Activated CD4-positive, alpha-beta T cell treated with anti-CD3 and anti-CD28 coated beads, Interleukin-2, amount 50 U/mL, for 16 hours (primary cell): Measurements from ENCODE around the gene ESR1.
A peak's percentile ranks its signal among the peaks of the same experiment; 100 is the strongest.
"Not testable (repeated sequence)": the region's sequence is repeated elsewhere in the genome, so short reads cannot be mapped to it uniquely, and the experiment has no call there.

Experiments
- DNase-seq: peaks from one replicate; pipeline ENCODE4 v3.0.0-alpha.2; 2020

The ESR1 gene

DNA sequence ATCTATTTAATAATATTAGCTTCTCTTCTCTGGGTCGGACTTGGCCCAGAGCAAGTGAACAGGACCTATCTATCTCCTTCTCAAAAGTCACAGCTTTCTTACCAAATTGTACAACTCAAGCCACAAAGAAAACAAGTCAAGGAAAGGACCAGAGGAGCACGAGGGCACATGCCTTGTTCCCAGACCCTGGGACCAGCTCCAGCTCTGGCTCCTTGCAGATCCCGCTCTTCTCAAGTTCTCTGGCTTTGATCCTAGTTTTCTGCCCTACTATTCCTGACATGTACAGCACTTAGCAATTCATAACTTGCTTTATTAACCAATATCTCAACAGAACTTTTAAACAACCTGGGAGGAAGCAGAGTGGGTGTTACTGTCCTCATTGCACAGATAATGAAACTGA, 185.9 kb downstream of the ESR1 start:
- DNase-seq: no peak

- DNase-seq: no peak
Observed at GRCh38 chr6:151998784-151999183, 191.3 kb downstream of the ESR1 start.

DNA sequence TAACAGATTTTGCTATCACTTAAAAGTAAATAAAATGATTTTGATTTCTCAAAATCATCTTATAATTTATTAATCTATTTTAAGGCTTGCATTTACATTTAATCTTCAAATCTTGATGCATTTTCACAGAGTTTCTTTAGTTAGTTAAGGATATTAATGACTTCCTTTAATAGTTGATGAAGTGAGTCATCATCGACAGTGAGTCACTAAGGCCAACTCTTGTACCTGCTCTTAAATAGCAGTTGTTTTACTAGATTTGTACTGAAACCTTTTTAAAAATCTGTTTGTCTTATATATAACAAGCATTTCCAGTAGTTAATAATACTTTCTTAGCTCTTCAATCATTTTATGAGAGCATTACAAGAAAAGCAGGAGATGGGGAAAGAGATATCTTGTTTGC, 191.7 kb downstream of the ESR1 start:
- DNase-seq: no peak

- DNase-seq: no peak
Observed at GRCh38 chr6:152001408-152001807, 193.9 kb downstream of the ESR1 start.

DNA sequence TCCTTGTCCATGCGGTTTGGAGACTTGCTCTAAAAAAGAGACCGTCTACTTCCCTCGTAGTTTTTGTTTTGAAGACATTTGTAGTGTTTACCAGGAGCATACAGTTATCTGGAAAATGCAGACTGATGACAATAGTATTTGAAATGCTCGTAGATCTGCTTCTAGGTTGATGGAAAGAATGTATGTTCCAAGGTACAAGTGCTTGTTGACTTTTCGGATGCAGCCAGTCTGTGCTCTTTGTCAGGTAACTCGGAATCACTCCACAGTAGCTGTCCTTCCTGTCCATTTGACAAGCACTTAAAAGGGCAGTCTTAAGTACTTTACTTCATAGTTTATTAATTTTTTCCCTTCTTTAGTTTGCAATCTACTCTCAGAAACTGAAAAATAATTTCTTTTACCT, 194.8 kb downstream of the ESR1 start:
- DNase-seq: no peak

DNA sequence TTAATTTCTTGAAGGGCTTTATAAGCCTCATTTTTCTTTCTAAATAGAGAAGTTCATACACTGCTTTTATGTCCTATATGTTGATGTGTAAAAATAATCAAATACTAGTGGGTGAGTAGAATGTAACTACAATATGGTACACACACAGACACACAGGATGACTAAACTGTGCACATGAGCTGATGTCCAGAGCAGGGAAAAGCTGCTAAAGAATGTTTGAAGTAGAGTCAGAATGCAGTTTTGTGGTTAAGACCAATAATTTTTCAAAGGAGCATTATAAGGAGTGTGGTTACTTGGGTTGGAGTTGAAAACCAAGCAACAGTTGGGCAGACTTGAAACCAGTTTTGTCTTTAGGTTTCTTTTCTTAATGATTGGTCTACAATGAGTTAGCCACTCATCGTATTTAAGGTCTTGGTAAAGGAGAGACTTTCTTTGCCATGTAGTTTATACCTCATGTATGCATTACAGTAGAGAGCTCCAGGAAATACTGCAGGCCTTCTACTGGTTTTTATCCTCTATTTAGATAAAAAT, 196.6 kb downstream of the ESR1 start:
- DNase-seq: no peak

- no peak for DNase-seq
Observed at GRCh38 chr6:152004896-152005295, 197.4 kb downstream of the ESR1 start.

DNA sequence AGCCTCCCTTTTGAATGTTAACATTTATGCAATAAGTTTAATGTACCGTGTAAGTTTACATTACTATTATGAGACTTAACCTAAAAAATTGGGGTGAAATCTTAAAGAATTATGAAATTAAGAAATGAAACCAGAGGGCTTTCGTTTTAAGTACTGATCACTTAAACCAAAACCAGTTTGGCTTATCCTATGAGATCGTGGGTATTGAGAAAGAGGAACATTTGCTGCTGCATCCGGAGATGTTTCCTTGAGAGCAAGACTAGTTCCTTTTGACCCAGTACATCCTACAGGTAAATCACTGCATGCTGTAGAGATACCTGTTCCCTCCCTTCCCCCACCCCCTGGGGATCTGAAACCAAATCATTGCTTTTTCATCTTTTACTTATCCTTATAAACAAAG, 201.3 kb downstream of the ESR1 start:
- DNase-seq: peak; percentile 2

DNA sequence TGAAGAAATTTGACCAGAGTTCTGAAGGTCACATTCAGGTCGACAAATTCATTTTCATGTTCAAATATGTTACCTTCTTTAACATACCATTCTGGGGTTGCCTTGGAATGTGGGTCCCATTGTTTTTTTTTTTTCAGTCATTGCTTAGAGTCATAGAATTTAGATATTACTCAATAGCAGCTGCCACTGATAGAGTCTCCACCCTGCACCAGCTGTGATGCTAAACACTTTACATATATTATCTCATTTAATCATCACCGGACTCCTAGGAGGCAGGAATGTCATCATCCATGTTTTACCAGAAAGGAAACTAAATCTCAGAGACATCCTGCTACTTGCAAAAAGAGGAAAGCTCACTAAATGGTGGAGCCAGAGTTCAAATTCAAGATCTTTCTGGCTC, 204.7 kb downstream of the ESR1 start:
- no peak for DNase-seq

DNA sequence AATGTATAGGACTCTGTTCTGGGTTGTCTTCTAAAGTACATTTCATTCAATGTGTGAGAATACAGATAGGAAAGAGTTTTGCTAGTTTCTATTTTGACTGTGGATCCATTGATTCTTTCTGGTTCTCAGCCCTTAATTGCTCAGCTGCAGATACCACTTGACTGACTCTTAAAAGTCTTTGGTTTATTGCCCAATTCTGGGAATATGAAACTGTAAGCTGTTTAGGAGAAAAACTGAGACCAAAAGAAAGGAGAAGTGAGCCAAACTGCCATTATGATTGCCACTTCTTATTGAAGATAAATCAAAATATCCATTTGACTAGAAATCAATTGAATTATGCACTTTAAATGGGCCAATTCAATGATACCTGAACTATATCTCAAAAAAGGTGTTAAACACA, 211.4 kb downstream of the ESR1 start:
- DNase-seq: no peak

GRCh38 chr6:152022303-152022702, 214.8 kb downstream of the ESR1 start:
- no peak for DNase-seq

DNA sequence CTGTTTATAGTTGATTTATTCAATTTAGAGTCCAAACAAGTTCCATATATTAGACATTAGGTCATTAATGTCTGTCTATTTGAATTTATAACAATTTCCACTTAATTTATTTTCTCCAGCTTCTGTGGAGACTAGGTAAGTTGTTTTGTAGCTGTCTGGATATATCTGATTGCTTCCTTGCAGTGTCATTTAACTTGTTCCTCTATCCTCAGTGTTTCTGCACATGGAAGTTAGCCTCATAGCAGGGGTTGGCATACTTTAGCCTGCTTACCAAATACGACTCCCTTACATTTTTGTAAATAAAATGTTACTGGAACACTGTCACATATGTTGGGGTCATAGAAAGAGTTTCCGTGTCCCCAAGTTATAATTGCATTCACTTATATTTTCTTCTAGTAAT, 216.1 kb downstream of the ESR1 start:
- no peak for DNase-seq

DNA sequence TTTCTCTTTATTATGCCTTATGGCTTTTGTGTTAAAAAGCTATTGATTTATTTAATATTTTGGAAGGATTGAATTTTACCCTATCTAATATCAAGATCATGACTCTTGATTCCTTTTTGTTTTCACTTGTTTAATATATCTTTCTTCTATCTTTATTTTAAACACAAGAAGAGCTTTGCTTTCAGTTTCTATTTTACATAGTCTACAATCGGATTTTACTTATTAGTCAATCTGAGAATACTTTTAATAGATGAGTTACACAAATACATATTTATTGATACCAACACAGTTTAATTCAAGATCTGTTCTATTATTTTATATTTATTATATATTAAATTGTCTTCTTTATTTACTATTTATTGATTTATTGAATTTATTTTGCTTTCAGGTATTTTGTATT, 218.8 kb downstream of the ESR1 start:
- DNase-seq: no peak

GRCh38 chr6:152026744-152027143, 219.3 kb downstream of the ESR1 start:
- not testable (repeated sequence) for DNase-seq

DNA sequence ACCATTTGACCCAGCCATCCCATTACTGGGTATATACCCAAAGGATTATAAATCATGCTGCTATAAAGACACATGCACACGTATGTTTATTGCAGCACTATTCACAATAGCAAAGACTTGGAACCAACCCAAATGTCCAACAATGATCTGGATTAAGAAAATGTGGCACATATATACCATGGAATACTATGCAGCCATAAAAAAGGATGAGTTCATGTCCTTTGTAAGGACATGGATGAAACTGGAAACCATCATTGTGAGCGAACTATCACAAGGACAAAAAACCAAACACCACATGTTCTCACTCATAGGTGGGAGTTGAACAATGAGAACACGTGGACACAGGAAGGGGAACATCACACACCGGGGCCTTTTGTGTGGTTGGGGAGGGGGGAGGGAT, 226.3 kb downstream of the ESR1 start:
- not testable (repeated sequence) for DNase-seq

GRCh38 chr6:152034631-152035030, 227.1 kb downstream of the ESR1 start:
- no peak for DNase-seq

GRCh38 chr6:152046118-152046517, 238.6 kb downstream of the ESR1 start:
- DNase-seq: no peak

- DNase-seq: no peak
Observed at GRCh38 chr6:152048921-152049320, 241.4 kb downstream of the ESR1 start.

GRCh38 chr6:152049502-152049901, 242.0 kb downstream of the ESR1 start:
- no peak for DNase-seq

GRCh38 chr6:152050451-152051195, 243.1 kb downstream of the ESR1 start:
- DNase-seq: no peak

DNA sequence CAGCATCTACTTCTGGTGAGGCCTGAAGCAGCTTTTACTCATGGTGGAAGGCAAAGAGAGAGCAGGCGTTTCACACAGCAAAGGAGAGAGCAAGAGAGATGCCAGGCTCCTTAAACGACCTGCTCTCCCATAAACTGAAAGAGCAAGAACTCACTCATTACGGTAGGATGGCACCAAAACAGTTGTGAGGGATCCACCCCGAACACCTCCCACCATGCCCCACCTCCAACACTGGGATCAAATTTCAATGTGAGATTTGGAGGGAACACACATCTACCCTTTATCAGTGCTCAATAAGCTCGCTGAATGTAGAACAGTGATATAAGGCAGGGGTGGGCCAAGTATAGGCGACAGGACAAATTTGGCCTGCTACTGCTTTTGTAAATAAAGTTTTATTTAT, 244.6 kb downstream of the ESR1 start:
- DNase-seq: no peak

DNA sequence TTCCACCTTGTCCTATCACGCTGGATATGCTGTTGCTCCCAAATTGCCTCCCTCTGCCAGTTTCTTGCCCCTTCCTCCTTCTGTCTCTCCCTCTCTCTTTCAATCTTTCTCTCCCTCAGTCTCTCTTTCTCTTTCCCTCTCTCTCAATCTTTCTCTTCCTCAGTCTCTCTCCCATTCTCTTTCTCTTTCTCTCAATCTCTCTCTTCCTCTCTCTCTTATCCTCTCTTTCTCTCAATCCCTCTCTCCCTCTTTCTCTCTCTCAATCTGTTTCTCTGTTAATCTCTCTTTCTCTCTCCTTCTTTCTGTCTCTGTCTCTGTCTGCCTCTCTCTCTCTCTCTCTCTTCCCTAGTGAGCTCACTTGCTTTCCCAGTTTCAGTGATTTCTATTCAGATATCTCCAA, 245.8 kb downstream of the ESR1 start:
- DNase-seq: no peak

DNA sequence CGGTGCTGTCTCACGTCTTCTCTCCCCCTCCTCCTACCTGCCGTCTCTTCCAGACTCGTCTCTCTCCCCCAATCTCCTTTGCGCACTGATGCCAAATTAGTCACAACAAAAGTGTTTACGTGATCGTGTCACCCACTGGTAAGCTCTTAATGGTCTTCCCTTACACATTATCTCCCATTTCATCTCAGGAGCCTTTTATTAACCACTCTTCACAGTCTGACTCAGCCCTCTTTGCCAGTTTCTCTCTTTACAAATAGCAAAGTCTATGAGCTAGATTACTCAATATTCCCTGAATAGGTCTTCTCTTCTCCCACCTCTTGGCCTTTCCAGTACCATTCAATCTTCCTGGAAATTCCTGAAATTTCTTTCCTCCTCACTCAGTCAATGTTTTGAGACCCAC, 247.0 kb downstream of the ESR1 start:
- peak; percentile 45 for DNase-seq

- no peak for DNase-seq
Observed at GRCh38 chr6:152055517-152055916, 248.0 kb downstream of the ESR1 start.

DNA sequence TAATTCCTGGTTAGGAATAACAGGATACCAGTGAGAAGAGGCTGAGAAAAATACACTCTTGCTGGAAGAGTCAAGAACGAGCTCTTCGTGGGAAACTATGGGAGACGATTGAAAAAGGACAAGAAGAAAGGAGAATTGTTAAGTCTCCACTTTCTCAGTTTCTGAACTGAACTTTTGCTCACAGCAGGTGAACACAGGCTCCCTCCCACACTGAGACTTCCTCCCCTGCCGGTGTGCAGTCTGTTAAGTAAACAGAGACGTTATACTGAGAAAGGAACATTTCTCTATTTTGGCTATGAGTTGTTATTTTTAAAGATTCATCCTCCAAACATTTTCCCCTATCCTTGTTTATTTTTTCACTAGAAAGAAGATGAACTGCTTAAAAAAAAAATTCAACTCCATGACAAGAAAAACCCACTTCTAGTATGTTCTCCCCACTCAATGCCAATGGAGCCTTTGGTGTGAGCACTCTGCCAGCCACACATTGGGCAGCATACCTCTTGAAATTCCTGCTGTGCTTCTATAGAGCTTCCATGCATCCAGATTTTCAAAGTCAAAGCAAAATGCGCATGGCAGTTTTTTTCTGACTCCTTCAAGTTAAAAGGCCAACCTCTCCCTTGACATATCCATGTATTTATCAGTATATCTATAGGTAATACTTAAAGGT, 250.5 kb downstream of the ESR1 start:
- DNase-seq: no peak
